WTC11 (cell line): ENCODE data around the gene TUBGCP2. TPM values are rescaled to one million over a fixed set of nuclear protein-coding genes. Genes with fewer than 3 reads are reported as not detected.

ENCODE experiments used
- ATAC-seq: fragments of 200-7000 bp; cut with Tn5 transposase; 2 replicates; pipeline ENCODE4 v1.10.0; 2021; ENCODE audit warnings: mild to moderate bottlenecking, moderate library complexity
- CTCF ChIA-PET: fragments of 300-600 bp; sonication (Branson Sonifier 250); formaldehyde crosslinking; loops from one replicate; lab custom pipeline; 2021; ENCODE audit warnings: antibody characterized with exemption; lab: Charles Lee
- POLR2A ChIA-PET: fragments of 350-600 bp; sonication (Branson Sonifier 250); formaldehyde crosslinking; loops from one replicate; lab custom pipeline; 2021; ENCODE audit warnings: antibody characterized with exemption; lab: Charles Lee
- DNase-seq: peaks from one replicate; pipeline ENCODE4 v3.0.0; 2021; ENCODE audit warnings: low spot score
- H3K27ac Mint-ChIP-seq: 2 replicates; pipeline ENCODE4 v1.8.0; 2021; ENCODE audit warnings: mixed read lengths
- H3K27me3 Mint-ChIP-seq: 2 replicates; pipeline ENCODE4 v1.8.0; 2021; ENCODE audit warnings: low read depth, mild to moderate bottlenecking, moderate library complexity, mixed read lengths
- H3K36me3 Mint-ChIP-seq: 2 replicates; pipeline ENCODE4 v1.8.0; 2021; ENCODE audit warnings: mixed read lengths
- H3K4me1 Mint-ChIP-seq: 2 replicates; pipeline ENCODE4 v1.8.0; 2022; ENCODE audit warnings: mixed read lengths
- H3K4me3 Mint-ChIP-seq: 2 replicates; pipeline ENCODE4 v1.8.0; 2021; ENCODE audit warnings: mild to moderate bottlenecking, moderate library complexity, mixed read lengths
- H3K9me3 Mint-ChIP-seq: 2 replicates; pipeline ENCODE4 v1.8.0; 2021; ENCODE audit warnings: mixed read lengths
- CREM ChIP-seq: sonication (generic); formaldehyde crosslinking; IDR thresholded peaks from 2 replicates; pipeline ENCODE4 v1.8.1; 2022; ENCODE audit warnings: mild to moderate bottlenecking, missing genetic modification reagents, moderate library complexity
- FOXK1 ChIP-seq: sonication (generic); formaldehyde crosslinking; IDR thresholded peaks from 2 replicates; pipeline ENCODE4 v1.8.0; 2022; ENCODE audit warnings: mild to moderate bottlenecking, moderate library complexity, missing genetic modification reagents
- GABPB1 ChIP-seq: sonication (generic); formaldehyde crosslinking; IDR thresholded peaks from 2 replicates; pipeline ENCODE4 v1.8.1; 2023; ENCODE audit warnings: mild to moderate bottlenecking, missing genetic modification reagents
- JAZF1 ChIP-seq: fragments of 250-450 bp; sonication (Bioruptor Pico); IDR thresholded peaks from 2 replicates; pipeline ENCODE4 v1.9.0; 2021; ENCODE audit warnings: moderate library complexity, mild to moderate bottlenecking, inconsistent platforms
- JUN ChIP-seq: sonication (generic); formaldehyde crosslinking; IDR thresholded peaks from 2 replicates; pipeline ENCODE4 v1.8.0; 2023; ENCODE audit warnings: mild to moderate bottlenecking, missing genetic modification reagents
- MXD4 ChIP-seq: fragments of 250-450 bp; sonication (Bioruptor Pico); IDR thresholded peaks from 2 replicates; pipeline ENCODE4 v1.8.0; 2021; ENCODE audit warnings: mild to moderate bottlenecking, moderate library complexity, borderline replicate concordance
- NFATC4 ChIP-seq: fragments of 250-450 bp; sonication (Bioruptor Pico); IDR thresholded peaks from 2 replicates; pipeline ENCODE4 v1.9.0; 2021; ENCODE audit warnings: mild to moderate bottlenecking
- NR2C2 ChIP-seq: sonication (generic); formaldehyde crosslinking; IDR thresholded peaks from 2 replicates; pipeline ENCODE4 v1.8.0; 2022; ENCODE audit warnings: mild to moderate bottlenecking, missing genetic modification reagents
- SMAD4 ChIP-seq: sonication (generic); formaldehyde crosslinking; IDR thresholded peaks from 2 replicates; pipeline ENCODE4 v1.8.0; 2022; ENCODE audit warnings: mild to moderate bottlenecking, missing genetic modification reagents
- ZNF219 ChIP-seq: sonication (generic); formaldehyde crosslinking; IDR thresholded peaks from 2 replicates; pipeline ENCODE4 v1.8.0; 2023; ENCODE audit warnings: missing genetic modification reagents, mild to moderate bottlenecking, borderline replicate concordance
- ZNF317 ChIP-seq: sonication (generic); formaldehyde crosslinking; IDR thresholded peaks from 2 replicates; pipeline ENCODE4 v1.8.1; 2023; ENCODE audit warnings: low read depth, mild to moderate bottlenecking, moderate library complexity, missing genetic modification reagents, borderline replicate concordance
- total RNA-seq: library from RNA; stranded (reverse); gene quantifications from 3 replicates; pipeline ENCODE4 v1.2.3, GENCODE V29; 2021
- TF ChIP-seq, protein P1 (sequence below): sonication (generic); formaldehyde crosslinking; IDR thresholded peaks from 2 replicates; pipeline ENCODE4 v1.8.1; 2023; ENCODE audit warnings: mild to moderate bottlenecking, moderate library complexity, missing genetic modification reagents
- TF ChIP-seq, protein P2 (sequence below): fragments of 250-450 bp; sonication (Bioruptor Pico); IDR thresholded peaks from 2 replicates; pipeline ENCODE4 v1.9.0; 2021; ENCODE audit warnings: mild to moderate bottlenecking
- TF ChIP-seq, protein P3 (sequence below): sonication (generic); formaldehyde crosslinking; IDR thresholded peaks from 2 replicates; pipeline ENCODE4 v1.8.0; 2023; ENCODE audit warnings: missing genetic modification reagents, mild to moderate bottlenecking, borderline replicate concordance
- TF ChIP-seq, protein P4 (sequence below): sonication (generic); formaldehyde crosslinking; conservative IDR thresholded peaks from 2 replicates; pipeline ENCODE4 v1.8.1; 2023; ENCODE audit warnings: mild to moderate bottlenecking, low read depth, missing genetic modification reagents, moderate library complexity
- TF ChIP-seq, protein P5 (sequence below): fragments of 250-450 bp; sonication (Bioruptor Pico); IDR thresholded peaks from 2 replicates; pipeline ENCODE4 v1.9.0; 2021; ENCODE audit warnings: moderate library complexity, mild to moderate bottlenecking, inconsistent platforms, borderline replicate concordance
- TF ChIP-seq, protein P6 (sequence below): sonication (generic); formaldehyde crosslinking; IDR thresholded peaks from 2 replicates; pipeline ENCODE4 v1.8.1; 2022; ENCODE audit warnings: missing genetic modification reagents, borderline replicate concordance
- TF ChIP-seq, protein P7 (sequence below): sonication (generic); formaldehyde crosslinking; conservative IDR thresholded peaks from 2 replicates; pipeline ENCODE4 v1.8.1; 2022; ENCODE audit warnings: mild to moderate bottlenecking, missing genetic modification reagents
- TF ChIP-seq, protein P8 (sequence below): sonication (generic); formaldehyde crosslinking; IDR thresholded peaks from 2 replicates; pipeline ENCODE4 v1.8.0; 2022; ENCODE audit warnings: mild to moderate bottlenecking, missing genetic modification reagents

TUBGCP2 gene
- total RNA-seq, 1 experiment from 2014 or later = 62.5 TPM

DNA sequence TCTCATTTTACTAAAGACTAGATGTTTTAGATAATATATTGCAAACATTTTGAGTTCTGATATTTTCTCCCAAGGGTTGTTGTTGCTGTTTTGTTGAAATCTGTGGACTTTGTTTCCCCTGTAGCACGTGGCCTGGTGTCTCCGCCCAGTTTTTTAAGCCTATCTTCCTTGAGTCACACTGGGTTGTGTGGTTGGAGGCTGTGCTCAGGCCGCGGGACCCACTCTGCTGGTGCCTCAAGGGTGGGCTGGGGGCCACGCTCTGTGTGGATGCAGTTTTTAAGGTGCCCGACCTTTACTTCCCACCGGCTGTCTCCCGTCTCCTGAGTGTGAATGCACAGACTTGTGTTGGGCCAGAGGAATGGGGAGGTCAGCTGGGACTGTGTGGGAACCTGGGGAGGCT lies 34.3 kb upstream of the TUBGCP2 start:
- Mint-ChIP-seq H3K36me3 (no peaks in the 10 kb centered on the region), H3K4me1 (peaks cover 15% of the 10 kb centered on the region), H3K27me3 (peaks cover 35% of the 10 kb centered on the region), H3K4me3 (no peak overlapping the region), H3K27ac (no peak overlapping the region), H3K9me3 (peaks cover 10% of the 10 kb centered on the region)
- CTCF ChIA-PET = interaction anchor here (0.9 to 1.5 kb wide), 2 partner anchors 13 to 15 kb away, joined by 4 to 7 read pairs; partner anchors contain the start of gene FUOM
- DNase-seq (no peak), ATAC-seq (no peak)
- TF ChIP-seq NFATC4 (no peak), FOXK1 (CRISPR knock-in tag) (no peak)
- TF ChIP-seq, protein P1, sequence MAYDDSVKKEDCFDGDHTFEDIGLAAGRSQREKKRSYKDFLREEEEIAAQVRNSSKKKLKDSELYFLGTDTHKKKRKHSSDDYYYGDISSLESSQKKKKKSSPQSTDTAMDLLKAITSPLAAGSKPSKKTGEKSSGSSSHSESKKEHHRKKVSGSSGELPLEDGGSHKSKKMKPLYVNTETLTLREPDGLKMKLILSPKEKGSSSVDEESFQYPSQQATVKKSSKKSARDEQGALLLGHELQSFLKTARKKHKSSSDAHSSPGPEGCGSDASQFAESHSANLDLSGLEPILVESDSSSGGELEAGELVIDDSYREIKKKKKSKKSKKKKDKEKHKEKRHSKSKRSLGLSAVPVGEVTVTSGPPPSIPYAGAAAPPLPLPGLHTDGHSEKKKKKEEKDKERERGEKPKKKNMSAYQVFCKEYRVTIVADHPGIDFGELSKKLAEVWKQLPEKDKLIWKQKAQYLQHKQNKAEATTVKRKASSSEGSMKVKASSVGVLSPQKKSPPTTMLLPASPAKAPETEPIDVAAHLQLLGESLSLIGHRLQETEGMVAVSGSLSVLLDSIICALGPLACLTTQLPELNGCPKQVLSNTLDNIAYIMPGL (CRISPR knock-in tag) = no peak
- POLR2A ChIA-PET = no interaction called here

DNA sequence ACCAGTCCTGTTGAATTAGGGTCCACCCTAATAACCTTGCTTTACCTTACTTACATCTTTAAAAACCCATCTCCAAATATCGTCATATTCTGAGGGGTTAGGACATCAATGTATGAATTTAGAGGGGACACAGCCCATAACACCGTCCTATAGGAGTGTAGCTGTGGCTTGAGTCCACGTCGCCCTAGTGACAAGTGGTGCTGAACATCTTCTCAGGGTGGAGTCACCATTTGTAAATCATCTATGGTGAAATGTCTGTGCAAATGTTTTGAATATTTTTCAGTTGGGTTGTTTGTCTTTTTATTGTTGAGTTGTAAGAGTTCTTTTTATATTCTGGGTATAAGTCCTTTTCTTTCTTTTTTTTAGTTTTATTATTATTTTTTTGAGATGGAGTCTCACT lies 33.3 kb upstream of the TUBGCP2 start:
- H3K4me1 Mint-ChIP-seq = peaks cover 14% of the 10 kb centered on the region
- peaks cover 35% of the 10 kb centered on the region for H3K27me3 Mint-ChIP-seq
- H3K4me3 Mint-ChIP-seq = no peak overlapping the region
- CTCF ChIA-PET = interaction anchor here (1.0 kb wide), 1 partner anchor 12 kb away, joined by 4 read pairs; no protein-coding TSS in a partner anchor
- no peak overlapping the region for H3K27ac Mint-ChIP-seq
- POLR2A ChIA-PET = no interaction called here
- H3K36me3 Mint-ChIP-seq = no peaks in the 10 kb centered on the region
- TF ChIP-seq CREM (CRISPR knock-in tag) (no peak), ZNF219 (CRISPR knock-in tag) (no peak), FOXK1 (CRISPR knock-in tag) (no peak), GABPB1 (CRISPR knock-in tag) (no peak), SMAD4 (CRISPR knock-in tag) (no peak), NR2C2 (CRISPR knock-in tag) (no peak), JAZF1 (CRISPR knock-in tag) (no peak), JUN (no peak), MXD4 (CRISPR knock-in tag) (no peak), ZNF317 (CRISPR knock-in tag) (no peak)
- TF ChIP-seq, protein P2, sequence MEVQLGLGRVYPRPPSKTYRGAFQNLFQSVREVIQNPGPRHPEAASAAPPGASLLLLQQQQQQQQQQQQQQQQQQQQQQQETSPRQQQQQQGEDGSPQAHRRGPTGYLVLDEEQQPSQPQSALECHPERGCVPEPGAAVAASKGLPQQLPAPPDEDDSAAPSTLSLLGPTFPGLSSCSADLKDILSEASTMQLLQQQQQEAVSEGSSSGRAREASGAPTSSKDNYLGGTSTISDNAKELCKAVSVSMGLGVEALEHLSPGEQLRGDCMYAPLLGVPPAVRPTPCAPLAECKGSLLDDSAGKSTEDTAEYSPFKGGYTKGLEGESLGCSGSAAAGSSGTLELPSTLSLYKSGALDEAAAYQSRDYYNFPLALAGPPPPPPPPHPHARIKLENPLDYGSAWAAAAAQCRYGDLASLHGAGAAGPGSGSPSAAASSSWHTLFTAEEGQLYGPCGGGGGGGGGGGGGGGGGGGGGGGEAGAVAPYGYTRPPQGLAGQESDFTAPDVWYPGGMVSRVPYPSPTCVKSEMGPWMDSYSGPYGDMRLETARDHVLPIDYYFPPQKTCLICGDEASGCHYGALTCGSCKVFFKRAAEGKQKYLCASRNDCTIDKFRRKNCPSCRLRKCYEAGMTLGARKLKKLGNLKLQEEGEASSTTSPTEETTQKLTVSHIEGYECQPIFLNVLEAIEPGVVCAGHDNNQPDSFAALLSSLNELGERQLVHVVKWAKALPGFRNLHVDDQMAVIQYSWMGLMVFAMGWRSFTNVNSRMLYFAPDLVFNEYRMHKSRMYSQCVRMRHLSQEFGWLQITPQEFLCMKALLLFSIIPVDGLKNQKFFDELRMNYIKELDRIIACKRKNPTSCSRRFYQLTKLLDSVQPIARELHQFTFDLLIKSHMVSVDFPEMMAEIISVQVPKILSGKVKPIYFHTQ (CRISPR knock-in tag) = no peak
- TF ChIP-seq, protein P3, sequence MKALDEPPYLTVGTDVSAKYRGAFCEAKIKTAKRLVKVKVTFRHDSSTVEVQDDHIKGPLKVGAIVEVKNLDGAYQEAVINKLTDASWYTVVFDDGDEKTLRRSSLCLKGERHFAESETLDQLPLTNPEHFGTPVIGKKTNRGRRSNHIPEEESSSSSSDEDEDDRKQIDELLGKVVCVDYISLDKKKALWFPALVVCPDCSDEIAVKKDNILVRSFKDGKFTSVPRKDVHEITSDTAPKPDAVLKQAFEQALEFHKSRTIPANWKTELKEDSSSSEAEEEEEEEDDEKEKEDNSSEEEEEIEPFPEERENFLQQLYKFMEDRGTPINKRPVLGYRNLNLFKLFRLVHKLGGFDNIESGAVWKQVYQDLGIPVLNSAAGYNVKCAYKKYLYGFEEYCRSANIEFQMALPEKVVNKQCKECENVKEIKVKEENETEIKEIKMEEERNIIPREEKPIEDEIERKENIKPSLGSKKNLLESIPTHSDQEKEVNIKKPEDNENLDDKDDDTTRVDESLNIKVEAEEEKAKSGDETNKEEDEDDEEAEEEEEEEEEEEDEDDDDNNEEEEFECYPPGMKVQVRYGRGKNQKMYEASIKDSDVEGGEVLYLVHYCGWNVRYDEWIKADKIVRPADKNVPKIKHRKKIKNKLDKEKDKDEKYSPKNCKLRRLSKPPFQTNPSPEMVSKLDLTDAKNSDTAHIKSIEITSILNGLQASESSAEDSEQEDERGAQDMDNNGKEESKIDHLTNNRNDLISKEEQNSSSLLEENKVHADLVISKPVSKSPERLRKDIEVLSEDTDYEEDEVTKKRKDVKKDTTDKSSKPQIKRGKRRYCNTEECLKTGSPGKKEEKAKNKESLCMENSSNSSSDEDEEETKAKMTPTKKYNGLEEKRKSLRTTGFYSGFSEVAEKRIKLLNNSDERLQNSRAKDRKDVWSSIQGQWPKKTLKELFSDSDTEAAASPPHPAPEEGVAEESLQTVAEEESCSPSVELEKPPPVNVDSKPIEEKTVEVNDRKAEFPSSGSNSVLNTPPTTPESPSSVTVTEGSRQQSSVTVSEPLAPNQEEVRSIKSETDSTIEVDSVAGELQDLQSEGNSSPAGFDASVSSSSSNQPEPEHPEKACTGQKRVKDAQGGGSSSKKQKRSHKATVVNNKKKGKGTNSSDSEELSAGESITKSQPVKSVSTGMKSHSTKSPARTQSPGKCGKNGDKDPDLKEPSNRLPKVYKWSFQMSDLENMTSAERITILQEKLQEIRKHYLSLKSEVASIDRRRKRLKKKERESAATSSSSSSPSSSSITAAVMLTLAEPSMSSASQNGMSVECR (CRISPR knock-in tag) = no peak
- TF ChIP-seq, protein P4, sequence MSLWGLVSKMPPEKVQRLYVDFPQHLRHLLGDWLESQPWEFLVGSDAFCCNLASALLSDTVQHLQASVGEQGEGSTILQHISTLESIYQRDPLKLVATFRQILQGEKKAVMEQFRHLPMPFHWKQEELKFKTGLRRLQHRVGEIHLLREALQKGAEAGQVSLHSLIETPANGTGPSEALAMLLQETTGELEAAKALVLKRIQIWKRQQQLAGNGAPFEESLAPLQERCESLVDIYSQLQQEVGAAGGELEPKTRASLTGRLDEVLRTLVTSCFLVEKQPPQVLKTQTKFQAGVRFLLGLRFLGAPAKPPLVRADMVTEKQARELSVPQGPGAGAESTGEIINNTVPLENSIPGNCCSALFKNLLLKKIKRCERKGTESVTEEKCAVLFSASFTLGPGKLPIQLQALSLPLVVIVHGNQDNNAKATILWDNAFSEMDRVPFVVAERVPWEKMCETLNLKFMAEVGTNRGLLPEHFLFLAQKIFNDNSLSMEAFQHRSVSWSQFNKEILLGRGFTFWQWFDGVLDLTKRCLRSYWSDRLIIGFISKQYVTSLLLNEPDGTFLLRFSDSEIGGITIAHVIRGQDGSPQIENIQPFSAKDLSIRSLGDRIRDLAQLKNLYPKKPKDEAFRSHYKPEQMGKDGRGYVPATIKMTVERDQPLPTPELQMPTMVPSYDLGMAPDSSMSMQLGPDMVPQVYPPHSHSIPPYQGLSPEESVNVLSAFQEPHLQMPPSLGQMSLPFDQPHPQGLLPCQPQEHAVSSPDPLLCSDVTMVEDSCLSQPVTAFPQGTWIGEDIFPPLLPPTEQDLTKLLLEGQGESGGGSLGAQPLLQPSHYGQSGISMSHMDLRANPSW (CRISPR knock-in tag) = no peak
- TF ChIP-seq, protein P5, sequence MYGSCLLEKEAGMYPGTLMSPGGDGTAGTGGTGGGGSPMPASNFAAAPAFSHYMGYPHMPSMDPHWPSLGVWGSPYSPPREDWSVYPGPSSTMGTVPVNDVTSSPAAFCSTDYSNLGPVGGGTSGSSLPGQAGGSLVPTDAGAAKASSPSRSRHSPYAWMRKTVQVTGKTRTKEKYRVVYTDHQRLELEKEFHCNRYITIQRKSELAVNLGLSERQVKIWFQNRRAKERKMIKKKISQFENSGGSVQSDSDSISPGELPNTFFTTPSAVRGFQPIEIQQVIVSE (CRISPR knock-in tag) = no peak
- TF ChIP-seq, protein P6, sequence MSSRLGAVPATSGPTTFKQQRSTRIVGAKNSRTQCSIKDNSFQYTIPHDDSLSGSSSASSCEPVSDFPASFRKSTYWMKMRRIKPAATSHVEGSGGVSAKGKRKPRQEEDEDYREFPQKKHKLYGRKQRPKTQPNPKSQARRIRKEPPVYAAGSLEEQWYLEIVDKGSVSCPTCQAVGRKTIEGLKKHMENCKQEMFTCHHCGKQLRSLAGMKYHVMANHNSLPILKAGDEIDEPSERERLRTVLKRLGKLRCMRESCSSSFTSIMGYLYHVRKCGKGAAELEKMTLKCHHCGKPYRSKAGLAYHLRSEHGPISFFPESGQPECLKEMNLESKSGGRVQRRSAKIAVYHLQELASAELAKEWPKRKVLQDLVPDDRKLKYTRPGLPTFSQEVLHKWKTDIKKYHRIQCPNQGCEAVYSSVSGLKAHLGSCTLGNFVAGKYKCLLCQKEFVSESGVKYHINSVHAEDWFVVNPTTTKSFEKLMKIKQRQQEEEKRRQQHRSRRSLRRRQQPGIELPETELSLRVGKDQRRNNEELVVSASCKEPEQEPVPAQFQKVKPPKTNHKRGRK (CRISPR knock-in tag) = no peak
- TF ChIP-seq, protein P7, sequence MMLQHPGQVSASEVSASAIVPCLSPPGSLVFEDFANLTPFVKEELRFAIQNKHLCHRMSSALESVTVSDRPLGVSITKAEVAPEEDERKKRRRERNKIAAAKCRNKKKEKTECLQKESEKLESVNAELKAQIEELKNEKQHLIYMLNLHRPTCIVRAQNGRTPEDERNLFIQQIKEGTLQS = no peak
- TF ChIP-seq, protein P8, sequence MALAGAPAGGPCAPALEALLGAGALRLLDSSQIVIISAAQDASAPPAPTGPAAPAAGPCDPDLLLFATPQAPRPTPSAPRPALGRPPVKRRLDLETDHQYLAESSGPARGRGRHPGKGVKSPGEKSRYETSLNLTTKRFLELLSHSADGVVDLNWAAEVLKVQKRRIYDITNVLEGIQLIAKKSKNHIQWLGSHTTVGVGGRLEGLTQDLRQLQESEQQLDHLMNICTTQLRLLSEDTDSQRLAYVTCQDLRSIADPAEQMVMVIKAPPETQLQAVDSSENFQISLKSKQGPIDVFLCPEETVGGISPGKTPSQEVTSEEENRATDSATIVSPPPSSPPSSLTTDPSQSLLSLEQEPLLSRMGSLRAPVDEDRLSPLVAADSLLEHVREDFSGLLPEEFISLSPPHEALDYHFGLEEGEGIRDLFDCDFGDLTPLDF (CRISPR knock-in tag) = no peak
- peaks cover 10% of the 10 kb centered on the region for H3K9me3 Mint-ChIP-seq
- DNase-seq = no peak
- no peak for ATAC-seq
